A549 treated with Hydrocortisone at 1 μM for 4 hours (cell line): ENCODE results near the gene DPY19L3. TPM values are rescaled to one million over a fixed set of nuclear protein-coding genes. Genes with fewer than 3 reads are reported as not detected.

Experiments
- total RNA-seq: library from RNA; stranded (reverse); fragments of 200-300 nt; extraction: Qiagen RNA extraction; gene quantifications from 5 replicates; pipeline ENCODE4 v1.2.3, GENCODE V29; 2022

DPY19L3 gene, protein sequence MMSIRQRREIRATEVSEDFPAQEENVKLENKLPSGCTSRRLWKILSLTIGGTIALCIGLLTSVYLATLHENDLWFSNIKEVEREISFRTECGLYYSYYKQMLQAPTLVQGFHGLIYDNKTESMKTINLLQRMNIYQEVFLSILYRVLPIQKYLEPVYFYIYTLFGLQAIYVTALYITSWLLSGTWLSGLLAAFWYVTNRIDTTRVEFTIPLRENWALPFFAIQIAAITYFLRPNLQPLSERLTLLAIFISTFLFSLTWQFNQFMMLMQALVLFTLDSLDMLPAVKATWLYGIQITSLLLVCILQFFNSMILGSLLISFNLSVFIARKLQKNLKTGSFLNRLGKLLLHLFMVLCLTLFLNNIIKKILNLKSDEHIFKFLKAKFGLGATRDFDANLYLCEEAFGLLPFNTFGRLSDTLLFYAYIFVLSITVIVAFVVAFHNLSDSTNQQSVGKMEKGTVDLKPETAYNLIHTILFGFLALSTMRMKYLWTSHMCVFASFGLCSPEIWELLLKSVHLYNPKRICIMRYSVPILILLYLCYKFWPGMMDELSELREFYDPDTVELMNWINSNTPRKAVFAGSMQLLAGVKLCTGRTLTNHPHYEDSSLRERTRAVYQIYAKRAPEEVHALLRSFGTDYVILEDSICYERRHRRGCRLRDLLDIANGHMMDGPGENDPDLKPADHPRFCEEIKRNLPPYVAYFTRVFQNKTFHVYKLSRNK
- total RNA-seq: 8.9 to 15.2 TPM (median 13.7 TPM) in 5 replicates

DNA sequence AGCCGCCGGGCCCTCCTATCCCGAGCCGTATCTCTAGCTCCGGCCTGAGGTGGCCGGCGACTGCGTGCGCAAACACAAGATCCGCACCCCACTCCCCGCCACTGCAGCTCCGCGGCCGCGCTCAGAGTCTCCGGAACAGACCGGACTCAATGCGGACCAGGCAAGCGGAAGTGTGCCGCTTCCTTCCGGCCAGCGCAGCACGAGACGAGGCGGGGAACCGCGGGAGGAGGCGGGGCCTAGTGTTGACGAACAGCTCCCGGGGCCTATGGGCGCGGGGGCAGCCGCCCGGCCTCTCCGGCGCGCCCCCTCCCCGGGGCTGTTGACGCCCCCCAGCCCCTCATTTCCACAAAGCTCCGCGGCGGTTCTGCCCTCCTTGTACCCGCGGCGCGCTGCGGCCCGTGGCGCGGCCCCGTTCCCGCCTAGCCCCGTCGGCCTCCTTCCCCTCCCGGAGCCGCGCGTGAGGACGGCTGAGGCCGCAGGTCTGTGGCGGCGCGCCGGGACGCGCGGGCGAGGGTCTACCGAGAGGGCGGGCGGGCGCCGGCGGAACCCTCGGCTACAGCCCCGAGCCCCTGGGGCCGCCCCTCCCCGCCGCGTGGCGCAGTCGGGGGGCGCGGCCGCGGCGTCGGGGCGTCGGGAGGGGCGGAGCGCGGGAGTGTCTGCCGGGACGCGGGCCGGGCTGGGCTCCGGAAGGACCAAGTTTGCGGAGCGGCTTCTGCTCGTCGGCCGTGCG is at the start of gene DPY19L3:
DPY19L3 (plus strand) TSS at position 340 of the 730 bp plus-strand sequence. CDS start 2,484 bp downstream, outside the sequence.

Other genes with a start within 250 kb of the DPY19L3 start
- 12.7 to 18.9 TPM (median 17.1 TPM) in 5 replicates for gene ZNF507, start 60.2 kb upstream of the DPY19L3 start, total RNA-seq
- gene PDCD5, start 175.4 kb downstream of the DPY19L3 start, total RNA-seq: 391 to 455 TPM (median 435 TPM) in 5 replicates